ENCODE data around the gene TRAP1.
A peak's percentile ranks its signal among the peaks of the same experiment; 100 is the strongest.
"Not testable (repeated sequence)": the region's sequence is repeated elsewhere in the genome, so short reads cannot be mapped to it uniquely, and the experiment has no call there.

The TRAP1 gene

GRCh38 chr16:3670711-3671110 is 46.6 kb downstream of the TRAP1 start:
- DNase-seq: no peak

GRCh38 chr16:3669082-3669481 is 48.2 kb downstream of the TRAP1 start:
- no peak for DNase-seq

GRCh38 chr16:3668626-3669025 is 48.7 kb downstream of the TRAP1 start:
- no peak for DNase-seq

DNA sequence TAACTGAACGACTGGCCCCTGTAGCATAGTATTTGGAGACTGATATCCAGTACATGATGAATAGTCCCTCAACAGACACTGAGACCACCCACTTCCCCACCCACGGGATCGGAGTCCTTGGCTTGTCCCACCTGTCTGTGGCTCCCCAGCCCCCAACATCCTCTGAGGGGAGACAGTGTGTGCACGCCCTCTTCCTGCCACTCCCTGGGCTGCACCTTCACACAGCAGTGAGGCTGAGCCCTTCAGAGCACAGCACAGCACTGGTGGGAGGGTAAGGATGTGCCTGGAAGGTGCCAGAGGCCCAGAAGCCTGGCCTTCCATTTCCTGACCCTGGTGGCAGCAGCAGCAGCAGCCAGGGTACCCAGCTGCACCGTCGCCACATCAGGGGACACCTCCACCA is 51.8 kb downstream of the TRAP1 start:
- peak in 4 of 6 experiments; percentile 19 to 49 (median 36) for DNase-seq

DNA sequence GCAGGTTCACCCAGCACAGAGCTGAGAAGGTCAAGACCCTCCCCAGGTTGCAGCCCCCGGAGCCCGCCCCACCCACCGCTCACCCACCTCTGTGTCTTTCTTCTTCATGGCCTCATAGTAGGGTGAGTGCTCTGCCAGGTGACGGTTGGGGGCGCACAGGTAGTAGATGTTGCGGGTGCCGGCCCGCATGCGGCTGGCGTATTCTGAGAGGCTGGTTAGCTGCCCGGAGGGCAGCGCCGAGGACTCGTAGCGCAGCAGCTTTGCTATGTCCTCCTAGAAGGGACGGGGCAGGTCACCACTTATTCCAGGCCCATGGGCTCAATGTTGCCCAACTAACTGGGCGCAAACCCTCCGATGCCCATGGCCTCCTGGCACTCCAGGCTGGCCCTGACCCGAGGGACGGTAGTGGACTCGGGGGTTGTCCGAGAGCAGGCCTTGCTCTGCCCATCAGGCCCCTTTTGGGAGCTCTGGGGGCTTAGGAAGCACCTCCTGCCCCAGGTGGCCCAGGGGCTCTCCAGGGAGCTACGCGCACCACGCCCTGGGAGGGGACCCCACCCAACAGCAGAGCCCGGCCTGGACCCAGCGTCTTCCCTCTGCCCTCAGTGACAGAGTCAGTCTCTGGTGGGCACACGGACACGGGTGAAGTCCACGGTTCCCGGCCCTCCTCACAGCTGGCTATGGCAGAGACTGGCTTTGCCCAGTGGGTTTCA is 53.0 kb downstream of the TRAP1 start:
- no peak for DNase-seq

DNA sequence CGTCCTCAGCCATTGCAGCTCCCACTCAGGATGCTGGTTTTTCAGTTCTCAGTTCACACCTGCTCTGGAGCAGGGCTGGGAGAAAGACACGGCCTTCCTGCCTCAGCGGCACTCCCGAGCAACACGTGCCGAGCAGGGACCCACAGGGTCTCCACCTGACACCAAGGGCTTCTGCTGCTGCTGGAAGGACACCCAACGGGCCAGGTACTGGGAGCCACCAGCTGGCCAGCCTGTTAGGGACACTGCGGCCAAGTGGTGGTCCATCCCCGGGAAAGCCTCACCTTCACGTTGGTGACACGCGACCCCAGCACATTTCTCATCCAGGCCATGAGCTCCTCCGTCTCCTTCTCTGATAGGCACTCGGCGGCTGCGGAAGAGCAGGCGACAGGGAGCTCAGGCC is 54.7 kb downstream of the TRAP1 start:
- no peak for DNase-seq

DNA sequence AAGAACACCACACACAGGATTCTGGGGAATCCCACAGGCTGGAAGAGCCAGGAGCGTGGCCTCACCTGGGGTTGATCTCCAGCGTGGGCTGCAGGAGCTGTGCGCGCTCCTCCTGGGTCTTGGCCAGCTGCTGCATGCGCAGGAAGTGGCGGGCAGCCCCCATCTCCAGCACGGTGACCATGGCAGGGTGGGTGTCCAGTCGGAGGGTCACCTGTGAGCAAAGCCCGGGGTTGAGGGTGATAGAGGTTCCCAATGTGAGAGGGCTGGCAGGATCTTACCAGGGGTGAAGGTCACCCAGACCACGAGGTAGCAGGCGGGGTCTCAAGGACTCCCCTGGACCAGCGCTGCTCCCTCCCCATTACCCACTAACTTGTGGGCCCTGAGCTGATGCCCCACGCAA is 55.4 kb downstream of the TRAP1 start:
- DNase-seq: no peak

DNA sequence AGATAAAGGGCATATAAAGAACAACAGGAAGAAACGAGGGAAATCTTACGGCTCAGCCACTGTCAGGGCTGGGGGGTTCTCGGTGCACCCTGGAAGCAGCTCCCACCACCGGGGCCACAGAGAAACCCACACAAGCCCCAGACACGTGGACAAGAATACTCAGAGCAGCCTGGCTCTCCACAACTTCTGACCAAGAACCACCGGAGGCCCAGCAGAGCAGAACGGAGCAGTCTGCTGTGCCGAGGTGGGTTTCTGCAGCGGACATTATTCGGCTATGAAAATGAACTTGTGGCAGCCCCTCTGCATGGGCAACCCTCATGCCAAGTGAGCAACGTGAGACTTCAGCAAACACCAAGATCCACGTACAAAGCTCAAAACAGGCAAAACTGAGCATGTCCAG is 56.0 kb downstream of the TRAP1 start:
- DNase-seq: no peak

- DNase-seq: no peak
Observed at GRCh38 chr16:3659251-3659650, 58.1 kb downstream of the TRAP1 start.

- no peak for DNase-seq
Observed at GRCh38 chr16:3656491-3657468, 60.5 kb downstream of the TRAP1 start.

DNA sequence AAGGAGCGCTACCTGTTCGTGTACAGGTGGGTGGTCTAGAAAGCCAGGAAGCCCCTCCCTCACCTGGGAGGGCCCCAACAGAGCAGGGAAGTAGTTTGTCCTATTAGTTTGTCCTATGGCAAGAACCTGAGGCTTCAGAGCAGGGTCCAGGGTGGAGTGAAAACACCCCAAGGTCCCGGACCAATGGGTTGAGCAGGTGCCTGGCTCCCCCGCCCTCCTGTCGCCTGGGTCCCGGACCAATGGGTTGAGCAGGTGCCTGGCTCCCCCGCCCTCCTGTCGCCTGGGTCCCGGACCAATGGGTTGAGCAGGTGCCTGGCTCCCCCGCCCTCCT is 61.2 kb downstream of the TRAP1 start:
- DNase-seq: not testable (repeated sequence)

DNA sequence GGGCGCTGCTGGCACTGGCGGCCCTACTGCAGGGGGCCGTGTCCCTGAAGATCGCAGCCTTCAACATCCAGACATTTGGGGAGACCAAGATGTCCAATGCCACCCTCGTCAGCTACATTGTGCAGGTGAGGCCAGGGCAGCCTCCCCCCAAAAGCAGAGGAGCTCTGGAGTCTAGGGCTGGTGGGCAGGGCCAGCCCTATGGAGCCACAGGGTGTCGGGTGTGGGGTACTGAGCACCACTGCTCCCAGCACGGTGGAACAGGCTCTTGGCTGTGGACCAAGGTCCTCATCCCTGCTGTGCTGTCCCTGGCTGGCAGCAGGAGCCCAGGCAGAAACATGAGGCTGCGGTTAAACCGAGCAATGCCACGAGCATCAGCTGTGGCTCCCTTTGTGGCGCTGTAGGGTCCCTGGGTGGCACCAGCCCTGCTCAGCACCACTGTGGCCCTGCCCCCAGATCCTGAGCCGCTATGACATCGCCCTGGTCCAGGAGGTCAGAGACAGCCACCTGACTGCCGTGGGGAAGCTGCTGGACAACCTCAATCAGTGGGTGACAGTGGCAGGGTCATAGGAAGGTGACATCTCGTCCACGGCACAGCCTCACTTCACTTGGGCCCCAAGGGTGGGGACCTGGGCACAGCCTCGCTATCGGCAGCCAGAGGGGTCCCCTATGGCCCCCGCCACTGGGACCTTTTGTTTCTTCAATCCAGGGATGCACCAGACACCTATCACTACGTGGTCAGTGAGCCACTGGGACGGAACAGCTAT is 61.7 kb downstream of the TRAP1 start:
- no peak for DNase-seq

DNA sequence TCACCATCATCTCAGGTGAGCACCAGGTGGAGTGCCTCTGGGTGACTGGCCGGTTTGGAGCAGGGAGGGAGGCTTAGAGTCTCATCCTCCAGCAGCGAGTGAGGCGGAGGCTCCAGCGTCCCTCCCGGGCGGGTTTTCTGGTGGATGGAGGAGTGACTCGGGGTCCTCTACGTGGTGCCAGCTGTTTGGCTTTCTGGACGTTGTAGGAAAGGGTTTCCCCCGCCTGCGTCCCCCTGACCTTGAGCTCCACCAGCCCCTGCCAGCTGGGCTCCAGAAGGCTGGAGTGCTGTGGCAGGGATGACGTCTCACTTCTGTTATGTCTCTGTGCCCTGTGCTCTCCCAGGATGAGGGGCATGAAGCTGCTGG is 62.3 kb downstream of the TRAP1 start:
- DNase-seq: no peak

GRCh38 chr16:3654249-3654991 is 62.9 kb downstream of the TRAP1 start, which contains the start of gene DNASE1:
DNASE1 (plus strand) TSS chr16:3654691; CDS start chr16:3655374, 683 bp downstream.
- peak in 4 of 6 experiments; percentile 25 to 38 (median 32) for DNase-seq

- no peak for DNase-seq
Observed at GRCh38 chr16:3652373-3653195, 64.7 kb downstream of the TRAP1 start.

DNA sequence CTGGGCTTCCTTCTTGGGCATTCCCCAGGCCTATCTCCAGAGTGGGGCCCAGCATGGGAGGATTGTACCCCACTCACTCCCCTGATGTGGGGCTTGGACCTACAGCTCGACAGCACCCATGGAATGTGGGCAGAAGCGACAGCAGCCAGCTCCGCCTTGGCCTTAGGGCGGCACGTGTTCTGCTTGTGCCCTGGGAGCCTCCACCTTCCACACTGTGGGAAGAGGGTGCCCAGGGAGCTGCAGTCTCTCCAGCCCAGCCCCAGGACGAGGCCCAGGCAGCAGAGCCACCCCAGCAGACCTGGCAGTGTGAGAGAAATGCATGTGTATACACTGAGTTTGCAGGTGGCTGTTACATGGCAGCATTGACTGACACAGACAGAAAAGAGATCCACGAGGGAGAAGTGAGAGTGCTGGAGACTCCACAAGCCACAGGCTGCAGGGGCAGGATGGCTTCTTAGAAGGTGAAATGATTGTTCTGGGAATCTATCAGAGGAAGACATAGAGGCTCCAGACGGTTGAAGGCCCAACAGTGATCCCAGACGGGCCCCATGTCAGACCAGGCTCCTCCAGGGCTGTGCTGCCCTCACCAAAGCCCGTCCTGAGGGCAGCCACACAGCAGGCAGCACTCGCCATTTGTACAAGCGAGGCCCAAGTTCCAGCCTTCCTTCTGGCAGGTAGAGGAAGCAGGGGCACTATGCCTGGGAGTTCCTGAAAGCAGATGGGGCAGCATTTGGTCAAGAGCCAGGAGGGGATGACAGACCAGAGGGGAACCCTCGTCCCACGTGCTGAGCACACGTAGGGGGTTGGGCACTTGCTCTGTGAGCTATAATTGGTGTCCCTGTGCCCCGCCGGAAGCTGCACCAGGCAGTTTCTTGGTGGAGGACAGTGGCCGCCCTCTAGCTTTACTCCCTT is 65.6 kb downstream of the TRAP1 start:
- no peak for DNase-seq

DNA sequence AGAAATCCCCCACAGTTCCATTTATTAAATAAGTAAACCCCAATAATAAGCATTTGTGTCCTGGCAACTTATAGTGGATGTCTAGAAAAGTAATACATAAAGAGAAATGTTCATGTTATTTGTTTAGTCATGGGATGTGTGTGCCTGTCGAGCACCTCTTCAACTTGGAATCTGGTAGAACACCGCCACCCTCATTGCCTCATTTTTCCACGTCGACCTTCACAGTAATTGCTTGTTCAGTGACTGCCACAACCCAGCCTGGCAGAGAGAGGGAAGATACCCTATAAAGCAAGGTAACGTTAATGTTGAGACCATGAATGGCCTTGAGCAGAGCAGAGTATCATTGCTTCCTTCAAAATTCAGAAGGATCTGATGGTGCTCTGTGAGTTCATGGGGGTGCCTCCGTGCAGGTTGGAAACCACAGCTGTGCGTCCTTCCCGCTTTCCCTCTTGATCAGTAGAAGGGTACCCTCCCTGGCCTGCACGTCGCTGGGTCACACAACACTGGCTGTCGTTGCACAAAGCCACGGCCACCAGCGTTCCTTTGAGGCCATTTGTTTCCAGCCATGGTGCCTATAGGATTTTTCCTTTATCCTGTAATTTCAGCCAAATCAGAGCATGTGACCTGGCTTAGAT is 66.6 kb downstream of the TRAP1 start:
- no peak for DNase-seq

GRCh38 chr16:3646348-3646920 is 70.9 kb downstream of the TRAP1 start:
- no peak for DNase-seq

DNA sequence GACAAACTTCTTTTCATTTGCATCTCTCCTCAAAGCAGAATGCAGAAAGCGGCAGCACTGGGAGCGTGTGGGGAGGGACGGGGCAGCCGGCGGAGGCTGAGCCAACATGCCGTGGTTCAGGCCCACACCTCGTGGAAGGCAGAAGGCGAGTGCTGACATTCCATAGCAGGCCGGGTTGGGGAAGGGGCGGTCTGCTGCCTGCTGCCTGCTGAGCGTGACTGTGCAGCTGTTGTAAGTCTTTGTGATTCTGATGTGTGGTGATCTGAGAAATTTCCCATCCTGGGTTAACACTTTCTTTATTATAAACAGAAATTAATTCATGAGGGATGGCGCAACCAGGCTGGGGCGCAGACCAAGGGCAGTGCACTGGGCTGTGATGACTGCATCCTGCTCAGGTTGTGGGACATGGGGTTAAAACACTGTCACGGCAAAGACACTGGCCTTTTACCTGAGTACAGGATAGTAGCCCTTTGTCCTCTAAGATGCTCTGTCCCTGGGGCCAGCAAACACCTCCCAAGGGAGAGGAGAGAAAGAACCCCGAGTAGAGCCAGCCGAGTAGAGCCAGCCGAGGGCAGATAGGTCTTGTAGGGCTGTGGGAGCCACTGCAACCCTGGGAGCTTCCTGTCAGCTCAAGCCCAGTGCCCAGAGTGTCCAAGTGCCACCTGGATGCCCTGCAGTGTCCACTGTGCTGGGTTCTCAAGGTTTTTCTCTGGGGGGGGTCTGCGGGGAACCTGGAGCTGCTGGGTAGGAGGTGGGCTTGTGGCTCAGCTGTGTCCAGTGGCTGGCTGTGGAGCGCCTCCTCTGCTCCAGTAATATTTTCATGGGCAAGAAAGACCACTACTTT is 71.6 kb downstream of the TRAP1 start:
- DNase-seq: no peak

All from stimulated activated naive CD4-positive, alpha-beta T cell (primary cell).